Tibial artery (tissue), 4 donors: ENCODE measurements around the gene KHDRBS2.

Experiments
- DNase-seq, 2 donors: peaks; one replicate each; pipeline ENCODE4 v3.0.0-alpha.2; 2019
- H3K27ac ChIP-seq, 2 donors: fragments of 200-600 bp; sonication (generic) in 1 of 2; 1 replicate in 1 of 2; 2 replicates in 1 of 2; pipeline ENCODE4 v1.5.1; 2018 to 2019; ENCODE audit warnings: mild to moderate bottlenecking in 1 of 2
- H3K27me3 ChIP-seq, 2 donors: fragments of 200-600 bp; sonication (generic) in 1 of 2; one replicate each; pipeline versions ENCODE4 v1.5.1 to v1.6.0; 2016 to 2019
- H3K36me3 ChIP-seq, 3 donors: fragments of 200-600 bp; sonication (generic) in 2 of 3; one replicate each; pipeline ENCODE4 v1.5.1; 2016 to 2019; ENCODE audit warnings: mild to moderate bottlenecking in 2 of 3
- H3K4me1 ChIP-seq, 4 donors: fragments of 200-600 bp; sonication (generic) in 2 of 4; 1 replicate in 3 of 4; 2 replicates in 1 of 4; pipeline ENCODE4 v1.5.1; 2016 to 2019
- H3K4me3 ChIP-seq, 2 donors: fragments of 200-600 bp; sonication (generic) in 1 of 2; 1 replicate in 1 of 2; 2 replicates in 1 of 2; pipeline ENCODE4 v1.5.1; 2018 to 2019; ENCODE audit warnings: mild to moderate bottlenecking in 2 of 2
- H3K9me3 ChIP-seq, 3 donors: fragments of 200-600 bp; sonication (generic) in 1 of 3; one replicate each; pipeline ENCODE4 v1.5.1; 2016 to 2019
- CTCF ChIP-seq, 2 experiments: fragments of 200-600 bp in 1 of 2; fragments of 450-650 bp in 1 of 2; IDR thresholded peaks; one replicate each; pipeline ENCODE4 v1.5.1; 2017 to 2019; ENCODE audit warnings: antibody characterized with exemption in 2 of 2, mild to moderate bottlenecking in 1 of 2, moderate library complexity in 1 of 2
- intact Hi-C: fragments of 100-400 bp; cut with DNase I; formaldehyde crosslinking; loops from one replicate; pipeline ENCODE4 v1.15.0; 2023; ENCODE audit warnings: low total_unique reads

KHDRBS2 gene

GRCh38 chr6:62285612-62286469, at the start of gene KHDRBS2:
KHDRBS2 (minus strand) TSS chr6:62286225.
- DNase-seq, result peak; percentile 70 to 86
- peaks cover 0 to 14% of the 10 kb centered on the region in 2 donors for H3K27me3 ChIP-seq
- peaks cover 0 to 15% (median 10%) of the 10 kb centered on the region in 4 donors for H3K4me1 ChIP-seq
- H3K4me3 ChIP-seq, result peak within 1 kb of the TSS; percentile 31 to 46
- TF ChIP-seq CTCF (IDR thresholded peaks at IDR 0.05), result no peak
- no peak within 1 kb of the TSS for H3K27ac ChIP-seq
- intact Hi-C loops, result no loop called here
- H3K9me3 ChIP-seq, result no peaks in the 10 kb centered on the region
- no peaks in the 10 kb centered on the region for H3K36me3 ChIP-seq

GRCh38 chr6:62328607-62329006, 42.6 kb upstream of the KHDRBS2 start:
- H3K27ac ChIP-seq, result no peak overlapping the region
- no peak for TF ChIP-seq CTCF (IDR thresholded peaks at IDR 0.05)
- no peaks in the 10 kb centered on the region for H3K36me3 ChIP-seq
- H3K9me3 ChIP-seq, result no peaks in the 10 kb centered on the region
- intact Hi-C loops, result no loop called here
- DNase-seq, result no peak
- no peaks in the 10 kb centered on the region for H3K4me1 ChIP-seq
- no peaks in the 10 kb centered on the region for H3K27me3 ChIP-seq
- H3K4me3 ChIP-seq, result no peak overlapping the region

GRCh38 chr6:62324834-62325233, 38.8 kb upstream of the KHDRBS2 start:
- no peaks in the 10 kb centered on the region for H3K27me3 ChIP-seq
- intact Hi-C loops, result no loop called here
- no peak overlapping the region for H3K27ac ChIP-seq
- H3K4me1 ChIP-seq, result no peaks in the 10 kb centered on the region
- no peak overlapping the region for H3K4me3 ChIP-seq
- H3K36me3 ChIP-seq, result no peaks in the 10 kb centered on the region
- H3K9me3 ChIP-seq, result no peaks in the 10 kb centered on the region
- TF ChIP-seq CTCF (IDR thresholded peaks at IDR 0.05), result no peak
- no peak for DNase-seq

DNA sequence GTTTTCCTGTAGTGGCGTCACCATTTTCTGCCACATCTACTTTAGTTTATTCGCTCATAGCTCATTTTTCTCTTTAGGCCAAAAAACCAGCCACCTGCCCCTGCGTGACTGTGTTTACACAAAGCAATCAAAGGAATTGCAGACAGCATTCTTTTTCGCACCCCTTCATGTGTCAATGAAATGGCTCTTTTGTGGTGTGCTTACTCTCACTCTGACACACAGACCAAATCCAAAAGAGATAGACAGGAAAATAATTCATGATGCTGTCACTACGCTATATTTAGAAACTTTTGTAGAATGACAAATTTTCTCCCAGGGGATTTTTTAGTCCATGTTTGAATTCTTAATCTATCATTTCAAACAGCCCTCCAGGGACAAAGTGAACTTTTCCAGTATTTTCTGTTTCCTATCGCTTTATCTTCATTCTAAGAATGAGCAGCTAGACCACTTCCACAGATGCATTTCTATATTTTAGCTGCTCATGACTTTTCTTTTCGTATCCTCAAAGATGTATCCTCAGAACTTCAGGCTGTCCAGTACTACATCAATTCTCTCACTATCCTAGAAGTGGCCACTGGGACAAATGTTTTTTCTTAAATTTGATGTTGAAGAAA, 37.9 kb upstream of the KHDRBS2 start:
- no peaks in the 10 kb centered on the region for H3K36me3 ChIP-seq
- no peaks in the 10 kb centered on the region for H3K27me3 ChIP-seq
- no peak overlapping the region for H3K27ac ChIP-seq
- no peak for TF ChIP-seq CTCF (IDR thresholded peaks at IDR 0.05)
- H3K9me3 ChIP-seq, result no peaks in the 10 kb centered on the region
- H3K4me1 ChIP-seq, result no peaks in the 10 kb centered on the region
- no peak overlapping the region for H3K4me3 ChIP-seq
- no peak for DNase-seq
- intact Hi-C loops, result no loop called here

GRCh38 chr6:62298745-62299392, 12.8 kb upstream of the KHDRBS2 start:
- TF ChIP-seq CTCF (IDR thresholded peaks at IDR 0.05), result no peak
- Histone ChIP-seq H3K27ac (no peak overlapping the region), H3K36me3 (no peaks in the 10 kb centered on the region), H3K4me3 (no peak overlapping the region), H3K4me1 (no peaks in the 10 kb centered on the region), H3K27me3 (no peaks in the 10 kb centered on the region), H3K9me3 (no peaks in the 10 kb centered on the region)
- intact Hi-C loops, result no loop called here
- DNase-seq, result no peak
